Endodermal cell (in vitro differentiated cells): Measurements from ENCODE around the gene SYNPO2. TPM values are rescaled to one million over a fixed set of nuclear protein-coding genes. Genes with fewer than 3 reads are reported as not detected.

ENCODE experiments used
- DNase-seq: peaks from one replicate; pipeline ENCODE4 v3.0.0-alpha.2; 2017
- H3K27ac ChIP-seq: 2 replicates; pipeline ENCODE4 v1.5.1; 2013; ENCODE audit warnings: mild to moderate bottlenecking, low read depth, low read length, moderate library complexity
- H3K27me3 ChIP-seq: 2 replicates; pipeline ENCODE4 v1.6.1; 2013; ENCODE audit warnings: mild to moderate bottlenecking, low read length, moderate library complexity; ENCODE audit not compliant: insufficient read depth, control insufficient read depth, poor library complexity, severe bottlenecking
- H3K36me3 ChIP-seq: 2 replicates; pipeline ENCODE4 v1.7.0; 2013; ENCODE audit warnings: mild to moderate bottlenecking, low read length, moderate library complexity; ENCODE audit not compliant: control insufficient read depth, insufficient read depth
- H3K4me1 ChIP-seq: one replicate; pipeline ENCODE4 v1.7.0; 2013; ENCODE audit warnings: low read length; ENCODE audit not compliant: control insufficient read depth, insufficient read depth
- H3K4me3 ChIP-seq: 2 replicates; pipeline ENCODE4 v1.5.1; 2013; ENCODE audit warnings: mild to moderate bottlenecking, low read length, moderate library complexity
- H3K9ac ChIP-seq: 2 replicates; pipeline ENCODE4 v1.6.1; 2013; ENCODE audit warnings: mild to moderate bottlenecking, low read length, moderate library complexity; ENCODE audit not compliant: poor library complexity, severe bottlenecking; ENCODE audit errors: extremely low read depth
- H3K9me3 ChIP-seq: 2 replicates; pipeline ENCODE4 v1.6.1; 2013; ENCODE audit warnings: mild to moderate bottlenecking, low read length, moderate library complexity; ENCODE audit not compliant: control insufficient read depth
- H3K27ac Mint-ChIP-seq: 2 replicates; pipeline ENCODE4 v1.8.0; 2020; ENCODE audit warnings: mixed read lengths
- H3K27me3 Mint-ChIP-seq: 2 replicates; pipeline ENCODE4 v1.8.0; 2021; ENCODE audit warnings: mild to moderate bottlenecking, mixed read lengths; ENCODE audit not compliant: insufficient read depth
- H3K36me3 Mint-ChIP-seq: 2 replicates; pipeline ENCODE4 v1.8.0; 2020; ENCODE audit warnings: low read depth, mixed read lengths
- H3K4me1 Mint-ChIP-seq: 2 replicates; pipeline ENCODE4 v1.8.0; 2020; ENCODE audit warnings: mixed read lengths
- H3K4me3 Mint-ChIP-seq: 2 replicates; pipeline ENCODE4 v1.8.0; 2020; ENCODE audit warnings: mild to moderate bottlenecking, moderate library complexity, mixed read lengths
- H3K9me3 Mint-ChIP-seq: 2 replicates; pipeline ENCODE4 v1.8.0; 2020; ENCODE audit warnings: mild to moderate bottlenecking, mixed read lengths
- CTCF ChIP-seq: fragments of 200-600 bp; sonication (generic); conservative IDR thresholded peaks from 2 replicates; pipeline ENCODE4 v1.5.0; 2021; ENCODE audit warnings: antibody characterized with exemption, mild to moderate bottlenecking
- WGBS, 2 experiments: methylation state at CpG; one replicate each; pipeline versions ENCODE4 v1.1.5 to v1.1.7; 2013; ENCODE audit warnings: missing lambda C conversion rate in 2 of 2, mixed read lengths in 1 of 2; ENCODE audit not compliant: insufficient coverage in 1 of 2, insufficient read length in 1 of 2; 5-methylcytosine and 5-hydroxymethylcytosine counted together
- total RNA-seq, 2 donors: library from RNA; stranded (reverse); fragmentation: NEBNext Ultra II Directional in 1 of 2; extraction: Animal tissue kit (Norgen Biotek cat#: 25700) in 1 of 2; gene quantifications; 2 replicates in 1 of 2; 3 replicates in 1 of 2; pipeline ENCODE4 v1.2.1, GENCODE V29; 2021

Gene SYNPO2
- total RNA-seq, 2 donors from 2014 or later = 0.09 to 0.37 TPM

- H3K27me3 ChIP-seq = no peaks in the 10 kb centered on the region
- no peak for TF ChIP-seq CTCF
- H3K4me1 ChIP-seq = no peaks in the 10 kb centered on the region
- no peaks in the 10 kb centered on the region for H3K36me3 ChIP-seq
- Mint-ChIP-seq H3K4me1 (no peaks in the 10 kb centered on the region), H3K36me3 (no peaks in the 10 kb centered on the region), H3K27ac (no peak overlapping the region), H3K27me3 (no peaks in the 10 kb centered on the region), H3K9me3 (no peaks in the 10 kb centered on the region), H3K4me3 (no peak overlapping the region)
- no peaks in the 10 kb centered on the region for H3K9me3 ChIP-seq
- 95 to 100% methylated on average over 1 of the region's 1 CpG for WGBS, 2 experiments
- H3K27ac ChIP-seq = no peak overlapping the region
- no peak for DNase-seq
- no peak overlapping the region for H3K4me3 ChIP-seq
- no peak overlapping the region for H3K9ac ChIP-seq
These were observed 99.4 kb downstream of the SYNPO2 start for GRCh38 chr4:118987959-118988634.

GRCh38 chr4:118988635-118988972, 100.0 kb downstream of the SYNPO2 start:
- no peak overlapping the region for H3K4me3 Mint-ChIP-seq

GRCh38 chr4:118989098-118990080, 100.7 kb downstream of the SYNPO2 start:
- Histone ChIP-seq H3K4me1 (no peaks in the 10 kb centered on the region), H3K9me3 (no peaks in the 10 kb centered on the region), H3K4me3 (no peak overlapping the region), H3K27ac (no peak overlapping the region), H3K9ac (no peak overlapping the region), H3K27me3 (no peaks in the 10 kb centered on the region), H3K36me3 (no peaks in the 10 kb centered on the region)
- H3K9me3 Mint-ChIP-seq = no peaks in the 10 kb centered on the region
- TF ChIP-seq CTCF = no peak
- no peaks in the 10 kb centered on the region for H3K4me1 Mint-ChIP-seq
- no peak overlapping the region for H3K27ac Mint-ChIP-seq
- no peaks in the 10 kb centered on the region for H3K36me3 Mint-ChIP-seq
- 92 to 93% methylated on average over 5 to 7 of the region's 7 CpGs for WGBS, 2 experiments
- H3K27me3 Mint-ChIP-seq = no peaks in the 10 kb centered on the region
- no peak for DNase-seq
- no peak overlapping the region for H3K4me3 Mint-ChIP-seq

More at GRCh38 chr4:118988635-118988972, 100.0 kb downstream of the SYNPO2 start:
- Mint-ChIP-seq H3K4me1 (no peaks in the 10 kb centered on the region), H3K27me3 (no peaks in the 10 kb centered on the region), H3K9me3 (no peaks in the 10 kb centered on the region), H3K36me3 (no peaks in the 10 kb centered on the region), H3K27ac (no peak overlapping the region)
- Histone ChIP-seq H3K27ac (no peak overlapping the region), H3K4me1 (no peaks in the 10 kb centered on the region), H3K9ac (no peak overlapping the region), H3K36me3 (no peaks in the 10 kb centered on the region), H3K9me3 (no peaks in the 10 kb centered on the region), H3K4me3 (no peak overlapping the region), H3K27me3 (no peaks in the 10 kb centered on the region)
- no peak for TF ChIP-seq CTCF
- 76 to 93% methylated on average over 2 to 4 of the region's 4 CpGs for WGBS, 2 experiments
- no peak for DNase-seq
